HEK293 (cell line): ENCODE measurements around the gene ZNF467.

ENCODE experiments used
- CTCF ChIP-seq: fragments of 450-650 bp; formaldehyde crosslinking; IDR thresholded peaks from 2 replicates; pipeline ENCODE4 v1.5.1; 2016; ENCODE audit warnings: missing biosample characterization, missing genetic modification characterization
- KLF17 ChIP-seq: fragments of 450-650 bp; formaldehyde crosslinking; IDR thresholded peaks from 2 replicates; pipeline ENCODE4 v1.5.1; 2016; ENCODE audit warnings: missing biosample characterization, missing genetic modification characterization
- KLF8 ChIP-seq: fragments of 450-650 bp; formaldehyde crosslinking; IDR thresholded peaks from 2 replicates; pipeline ENCODE4 v1.5.1; 2016; ENCODE audit warnings: missing biosample characterization, missing genetic modification characterization
- PRDM2 ChIP-seq: fragments of 450-650 bp; formaldehyde crosslinking; IDR thresholded peaks from 2 replicates; pipeline ENCODE4 v1.5.1; 2016; ENCODE audit warnings: missing biosample characterization, missing genetic modification characterization, borderline replicate concordance
- ZBTB26 ChIP-seq: fragments of 450-650 bp; formaldehyde crosslinking; optimal IDR thresholded peaks from 2 replicates; pipeline ENCODE3; 2016; ENCODE audit warnings: missing biosample characterization, mild to moderate bottlenecking, missing genetic modification characterization
- ZNF133 ChIP-seq: fragments of 450-650 bp; formaldehyde crosslinking; IDR thresholded peaks from 2 replicates; pipeline ENCODE4 v1.5.1; 2016; ENCODE audit warnings: missing biosample characterization, missing genetic modification characterization
- ZNF16 ChIP-seq: fragments of 450-650 bp; formaldehyde crosslinking; IDR thresholded peaks from 2 replicates; pipeline ENCODE4 v1.5.1; 2016; ENCODE audit warnings: low read depth, missing biosample characterization, missing genetic modification characterization
- ZNF26 ChIP-seq: fragments of 450-650 bp; formaldehyde crosslinking; IDR thresholded peaks from 2 replicates; pipeline ENCODE4 v1.5.1; 2016; ENCODE audit warnings: missing biosample characterization, missing genetic modification characterization
- ZNF354C ChIP-seq: fragments of 450-650 bp; formaldehyde crosslinking; IDR thresholded peaks from 2 replicates; pipeline ENCODE4 v1.5.1; 2016; ENCODE audit warnings: missing biosample characterization, missing genetic modification characterization, low read depth, borderline replicate concordance
- ZNF518A ChIP-seq: fragments of 450-650 bp; formaldehyde crosslinking; conservative IDR thresholded peaks from 2 replicates; pipeline ENCODE4 v1.5.1; 2016; ENCODE audit warnings: low read depth, missing biosample characterization, missing genetic modification characterization
- ZNF529 ChIP-seq: fragments of 450-650 bp; formaldehyde crosslinking; IDR thresholded peaks from 2 replicates; pipeline ENCODE4 v1.5.1; 2017; ENCODE audit warnings: missing genetic modification characterization, missing biosample characterization; ENCODE audit not compliant: insufficient replicate concordance
- ZNF600 ChIP-seq: fragments of 450-650 bp; formaldehyde crosslinking; IDR thresholded peaks from 2 replicates; pipeline ENCODE4 v1.5.1; 2016; ENCODE audit warnings: missing biosample characterization, missing genetic modification characterization
- ZNF629 ChIP-seq: fragments of 450-650 bp; formaldehyde crosslinking; IDR thresholded peaks from 2 replicates; pipeline ENCODE4 v1.5.1; 2017; ENCODE audit warnings: missing biosample characterization, missing genetic modification characterization
- ZNF639 ChIP-seq: fragments of 450-650 bp; formaldehyde crosslinking; IDR thresholded peaks from 2 replicates; pipeline ENCODE4 v1.5.1; 2016; ENCODE audit warnings: missing biosample characterization, missing genetic modification characterization
- ZNF692 ChIP-seq: fragments of 450-650 bp; formaldehyde crosslinking; IDR thresholded peaks from 2 replicates; pipeline ENCODE4 v1.5.1; 2016; ENCODE audit warnings: missing biosample characterization, missing genetic modification characterization
- ZNF701 ChIP-seq: fragments of 450-650 bp; formaldehyde crosslinking; IDR thresholded peaks from 2 replicates; pipeline ENCODE4 v1.5.1; 2016; ENCODE audit warnings: missing biosample characterization, missing genetic modification characterization
- ZNF747 ChIP-seq: fragments of 450-650 bp; formaldehyde crosslinking; IDR thresholded peaks from 2 replicates; pipeline ENCODE4 v1.5.1; 2016; ENCODE audit warnings: missing biosample characterization, missing genetic modification characterization
- ZSCAN30 ChIP-seq: fragments of 450-650 bp; IDR thresholded peaks from 2 replicates; pipeline ENCODE4 v1.5.1; 2018; ENCODE audit warnings: missing biosample characterization, mild to moderate bottlenecking, missing genetic modification characterization, moderate library complexity

The ZNF467 gene

GRCh38 chr7:149773446-149774236 lies at the start of gene ZNF467 (continued):
- no peak for TF ChIP-seq ZNF518A (tag by site-specific recombination)
- TF ChIP-seq PRDM2 (tag by site-specific recombination), result no peak
- no peak for TF ChIP-seq ZNF639
- no peak for TF ChIP-seq ZSCAN30 (tag by site-specific recombination)
- no peak for TF ChIP-seq ZNF354C
- TF ChIP-seq CTCF (tag by site-specific recombination), result 0 out of 2 replicates have a peak, but pooled peaks have one; percentile 28
- no peak for TF ChIP-seq ZNF600 (tag by site-specific recombination)
- no peak for TF ChIP-seq ZNF529 (tag by site-specific recombination)
- peak; percentile 28; the same call in 1 of the 2 replicates for TF ChIP-seq ZNF692 (tag by site-specific recombination)
- TF ChIP-seq ZNF701, result no peak
- no peak for TF ChIP-seq ZNF747
- no peak for TF ChIP-seq ZNF16 (tag by site-specific recombination)
- TF ChIP-seq ZNF133 (tag by site-specific recombination), result no peak
- no peak for TF ChIP-seq ZNF629 (tag by site-specific recombination)
- no peak for TF ChIP-seq ZNF26 (tag by site-specific recombination)
- TF ChIP-seq ZBTB26 (tag by site-specific recombination), result peak; percentile 70
- TF ChIP-seq KLF8 (tag by site-specific recombination), result peak; percentile 56; the same call in 1 of the 2 replicates
- TF ChIP-seq KLF17 (tag by site-specific recombination), result peak; percentile 90
